Cardiac fibroblast (primary cell): ENCODE results near the gene BCL3.

Experiments used
- DNase-seq, 2 donors: peaks; one replicate each; pipeline versions ENCODE4 v3.0.0 to v3.0.0-alpha.2; 2010; ENCODE audit warnings: low read depth in 2 of 2
- H3K4me3 ChIP-seq, 2 donors: replicated peaks in 1 of 2; 1 replicate in 1 of 2; 2 replicates in 1 of 2; pipeline ENCODE4 v1.5.1; 2011; ENCODE audit warnings: low read depth in 2 of 2, low read length in 2 of 2, mild to moderate bottlenecking in 2 of 2, moderate library complexity in 1 of 2
- CTCF ChIP-seq: IDR thresholded peaks from one replicate; pipeline ENCODE4 v1.5.1; 2011; ENCODE audit warnings: low read depth, mild to moderate bottlenecking, low read length, inconsistent platforms

The BCL3 gene

GRCh38 chr19:44748426-44749254, at the start of gene BCL3:
TSS of gene BCL3 (plus strand) at chr19:44748708. CDS start at chr19:44748791, 83 bp downstream.
- H3K4me3 ChIP-seq, result peak within 1 kb of the TSS; percentile 70 to 78
- DNase-seq, result peak in 1 of 2 donors; percentile 90
- no peak for TF ChIP-seq CTCF

- no peak for TF ChIP-seq CTCF
- no peak overlapping the region for H3K4me3 ChIP-seq
- DNase-seq, result no peak
Observed at GRCh38 chr19:44700547-44700946, 48.0 kb upstream of the BCL3 start.

GRCh38 chr19:44701228-44701627, 47.3 kb upstream of the BCL3 start:
- TF ChIP-seq CTCF, result no peak
- no peak for DNase-seq

GRCh38 chr19:44702551-44703176, 45.8 kb upstream of the BCL3 start:
- no peak for DNase-seq
- TF ChIP-seq CTCF, result no peak
- H3K4me3 ChIP-seq, result no peak overlapping the region

More at GRCh38 chr19:44701228-44701627, 47.3 kb upstream of the BCL3 start:
- H3K4me3 ChIP-seq, result no peak overlapping the region

- H3K4me3 ChIP-seq, result no peak overlapping the region
- no peak for TF ChIP-seq CTCF
- DNase-seq, result no peak
Observed at GRCh38 chr19:44703336-44704078, 45.0 kb upstream of the BCL3 start.

GRCh38 chr19:44704982-44705381, 43.5 kb upstream of the BCL3 start:
- no peak for TF ChIP-seq CTCF
- DNase-seq, result no peak
- H3K4me3 ChIP-seq, result no peak overlapping the region
